Measurements from ENCODE around the gene SIN3A.

Gene SIN3A

GRCh38 chr15:75380773-75381172 lies 70.7 kb downstream of the SIN3A start:
- no peak for DNase-seq (ENCODE audit: low read depth, low spot score)

DNA sequence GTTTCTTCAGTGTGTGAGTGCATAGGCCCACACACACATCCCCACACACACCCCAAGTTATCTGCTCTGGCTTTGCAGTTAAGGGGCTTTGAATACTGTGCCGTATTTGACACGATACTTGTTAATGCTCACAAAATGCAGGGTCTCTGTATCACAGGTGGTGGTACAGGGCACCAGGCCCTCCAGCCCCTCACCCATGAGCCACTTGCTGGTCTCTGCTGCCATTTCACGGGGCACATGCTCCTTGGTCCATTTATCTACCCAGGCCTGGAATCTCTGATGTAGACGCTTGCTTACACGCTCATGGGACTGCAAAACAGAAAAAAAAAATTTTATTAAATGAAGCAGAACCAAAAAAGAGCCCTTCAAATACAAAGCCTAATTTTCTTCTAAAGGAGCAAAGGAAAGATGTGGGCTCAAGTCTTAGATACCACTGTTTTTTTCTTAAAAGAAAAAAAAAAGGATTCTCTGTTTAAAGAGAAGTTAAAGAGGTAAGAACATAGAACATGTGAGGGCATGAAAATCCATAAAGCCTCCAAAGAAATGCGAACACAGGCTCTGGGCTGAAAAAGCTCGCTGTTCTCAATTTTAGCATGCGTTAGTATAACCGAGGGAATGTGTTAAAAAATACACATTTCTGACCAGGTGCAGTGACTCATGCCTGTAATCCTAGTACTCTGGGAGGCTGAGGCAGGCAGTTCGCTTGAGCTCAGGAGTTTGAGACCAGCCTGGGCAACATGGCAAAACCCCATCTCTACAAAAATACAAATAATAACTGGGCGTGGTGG lies 79.4 kb downstream of the SIN3A start:
- DNase-seq (ENCODE audit: low read depth, low spot score): no peak

DNA sequence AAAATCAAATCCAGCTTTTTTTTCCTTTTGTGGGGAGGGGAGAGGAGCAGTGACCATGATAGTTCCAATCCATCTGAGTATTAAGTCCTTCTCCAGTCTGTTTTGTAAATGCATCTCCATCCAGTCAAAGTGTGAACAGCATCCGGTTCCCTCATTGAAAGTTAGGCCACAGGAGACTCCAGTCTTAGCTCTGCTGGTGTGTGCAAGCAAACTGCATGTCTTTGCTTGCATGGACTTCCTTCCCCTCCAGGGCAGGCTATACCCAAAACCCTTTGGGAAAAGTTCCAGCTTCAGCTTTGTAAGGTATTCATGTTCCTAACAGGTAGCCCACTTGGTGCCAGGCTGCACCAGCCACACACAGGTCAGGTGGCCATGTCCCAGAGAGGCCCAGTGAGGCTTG lies 80.0 kb downstream of the SIN3A start:
- DNase-seq (ENCODE audit: low read depth, low spot score): no peak

DNA sequence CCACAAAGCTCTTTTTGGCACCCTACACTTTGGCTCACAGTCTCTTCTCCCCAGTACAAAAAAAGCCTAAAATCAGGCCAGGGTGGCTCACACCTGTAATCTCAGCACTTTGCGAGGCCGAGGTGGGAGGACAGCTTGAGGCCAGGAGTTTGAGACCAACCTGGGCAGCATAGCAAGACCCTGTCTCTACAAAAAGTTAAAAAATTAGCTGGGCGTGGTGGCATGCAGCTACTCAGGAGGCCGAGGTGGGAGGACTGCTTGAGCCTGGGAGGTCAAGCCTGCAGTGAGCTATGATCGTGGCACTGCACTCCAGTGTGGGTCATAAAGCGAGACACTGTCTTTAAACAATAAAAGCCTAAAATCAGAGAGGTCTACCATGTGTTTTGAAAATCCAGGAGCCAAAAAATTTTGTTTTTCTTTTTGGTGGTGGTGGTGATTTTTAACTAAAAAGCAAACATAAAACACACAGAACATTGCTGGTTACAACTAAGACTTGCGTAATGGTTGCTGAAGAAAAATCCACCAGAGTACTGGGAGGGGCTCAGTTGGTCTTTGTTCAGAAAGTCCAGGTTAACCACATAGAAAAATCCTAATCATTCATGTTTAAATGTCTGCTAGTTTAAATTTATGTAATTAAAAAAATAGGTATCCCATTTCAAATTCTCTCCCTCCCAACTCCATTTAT lies 81.5 kb downstream of the SIN3A start:
- DNase-seq (ENCODE audit: low read depth, low spot score): no peak

DNA sequence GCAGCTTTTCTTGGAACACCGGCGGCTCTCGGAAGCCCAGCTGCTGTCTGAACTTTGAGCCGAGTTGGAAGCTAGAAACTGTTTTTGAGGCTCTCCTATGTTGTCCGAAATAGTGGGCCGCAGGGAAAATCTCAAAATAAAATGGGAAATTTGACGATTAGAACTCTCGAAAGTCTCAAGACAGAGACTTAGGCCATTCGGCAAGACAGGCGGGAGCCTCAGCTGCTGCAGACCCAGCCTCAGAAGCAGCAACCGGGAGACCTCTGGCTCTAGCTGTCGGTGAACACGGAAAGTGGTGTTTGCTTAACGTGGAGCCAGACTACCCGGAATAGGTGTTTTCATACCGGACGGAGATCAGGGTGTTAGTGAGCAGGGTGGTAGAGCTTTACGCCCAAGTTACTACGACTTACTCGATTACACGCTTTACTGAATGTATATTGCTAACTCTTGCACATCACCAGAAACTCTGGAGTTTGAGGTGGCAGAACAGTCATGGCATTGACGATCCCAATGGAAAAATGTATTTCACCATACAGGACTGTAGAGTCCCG lies 82.7 kb downstream of the SIN3A start:
- DNase-seq (ENCODE audit: low read depth, low spot score): no peak

- DNase-seq (ENCODE audit: low read depth, low spot score): peak; percentile 98
Observed at GRCh38 chr15:75367913-75368688, 83.4 kb downstream of the SIN3A start, which contains the start of gene MAN2C1. TSS of gene MAN2C1 (minus strand) at chr15:75368607. CDS start at chr15:75368583, 24 bp downstream.

DNA sequence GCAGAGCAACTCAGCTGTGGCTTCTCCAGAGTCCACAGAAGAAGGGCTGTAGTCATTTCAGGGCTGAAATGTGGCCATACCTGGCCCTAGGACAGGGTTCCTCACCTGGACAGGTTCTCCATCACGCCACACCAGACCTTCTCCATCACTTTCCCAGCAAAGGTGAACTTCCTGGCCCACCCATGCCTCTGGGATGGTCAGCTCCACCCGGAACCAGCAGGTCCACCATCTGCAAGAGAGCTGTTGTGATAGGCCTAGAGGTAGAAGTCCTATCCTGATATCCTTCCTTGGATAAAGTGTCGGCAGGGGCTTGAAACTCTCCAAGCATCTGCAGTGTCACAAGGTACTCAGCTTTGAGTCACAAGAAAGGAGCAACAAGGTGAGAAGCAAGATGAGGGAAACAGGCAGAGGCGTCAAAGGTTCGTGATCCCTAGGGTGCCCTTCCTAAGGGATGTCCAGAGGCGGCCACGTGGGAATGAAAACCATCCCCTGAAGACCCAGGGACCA lies 84.0 kb downstream of the SIN3A start:
- DNase-seq (ENCODE audit: low read depth, low spot score): no peak

- no peak for DNase-seq (ENCODE audit: low read depth, low spot score)
Observed at GRCh38 chr15:75367006-75367405, 84.5 kb downstream of the SIN3A start.

- DNase-seq (ENCODE audit: low read depth, low spot score): no peak
Observed at GRCh38 chr15:75366163-75366562, 85.3 kb downstream of the SIN3A start.

- no peak for DNase-seq (ENCODE audit: low read depth, low spot score)
Observed at GRCh38 chr15:75364881-75365280, 86.6 kb downstream of the SIN3A start.

DNA sequence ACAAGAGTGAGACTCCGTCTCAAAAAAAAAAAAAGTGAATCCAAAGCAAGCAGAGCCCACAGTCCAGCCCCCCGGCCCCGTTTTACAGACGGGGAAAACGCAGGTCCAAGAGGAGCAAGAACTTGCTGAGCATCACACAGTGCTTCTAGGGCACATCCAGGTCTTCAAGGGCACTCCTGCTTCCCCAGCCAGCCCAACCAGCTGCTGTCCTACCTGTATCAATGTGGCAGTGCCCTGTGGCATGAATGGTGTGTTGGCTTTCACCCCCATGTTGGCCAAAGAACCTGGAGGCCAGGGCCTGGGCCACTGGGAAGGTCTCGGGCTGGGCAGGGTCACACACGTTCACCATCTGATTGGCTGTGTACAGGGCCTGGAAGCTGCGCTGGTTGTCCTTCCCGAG lies 87.7 kb downstream of the SIN3A start:
- no peak for DNase-seq (ENCODE audit: low read depth, low spot score)

DNA sequence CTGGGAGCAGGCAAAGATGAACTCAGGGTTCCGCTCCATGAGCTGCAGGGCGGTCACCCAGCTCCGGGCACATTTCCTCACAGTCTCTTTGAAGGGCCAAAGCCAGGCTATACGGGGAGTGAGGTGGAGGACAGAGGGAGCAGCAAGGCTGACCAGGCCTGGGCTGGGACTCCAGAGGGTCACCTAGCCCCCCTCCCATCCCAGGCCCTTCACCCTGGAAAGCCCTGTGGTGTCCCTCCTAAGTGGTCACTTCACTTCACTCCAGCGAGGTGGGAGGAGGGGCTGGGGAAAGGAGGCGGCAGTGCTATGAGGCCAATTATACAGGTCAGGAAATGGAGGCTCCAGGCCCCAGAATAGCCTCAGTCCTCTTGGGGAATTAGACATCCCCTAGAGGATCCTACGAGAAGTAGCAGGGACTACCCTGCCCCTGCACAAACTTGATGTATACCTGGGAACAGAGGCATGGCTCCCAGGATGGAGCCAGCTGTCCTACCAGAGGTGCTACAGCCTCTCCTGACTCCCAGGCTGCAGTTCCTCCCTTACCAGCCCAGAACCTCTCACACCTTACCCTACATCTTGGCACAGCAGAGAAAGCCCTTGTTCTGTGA lies 88.7 kb downstream of the SIN3A start:
- no peak for DNase-seq (ENCODE audit: low read depth, low spot score)

- DNase-seq (ENCODE audit: low read depth, low spot score): no peak
Observed at GRCh38 chr15:75361989-75362641, 89.4 kb downstream of the SIN3A start.

- no peak for DNase-seq (ENCODE audit: low read depth, low spot score)
Observed at GRCh38 chr15:75361361-75361988, 90.0 kb downstream of the SIN3A start.

GRCh38 chr15:75360856-75361255 lies 90.6 kb downstream of the SIN3A start:
- DNase-seq (ENCODE audit: low read depth, low spot score): no peak

- DNase-seq (ENCODE audit: low read depth, low spot score): no peak
Observed at GRCh38 chr15:75360391-75360790, 91.1 kb downstream of the SIN3A start.

- DNase-seq (ENCODE audit: low read depth, low spot score): no peak
Observed at GRCh38 chr15:75359537-75360250, 91.8 kb downstream of the SIN3A start.

DNA sequence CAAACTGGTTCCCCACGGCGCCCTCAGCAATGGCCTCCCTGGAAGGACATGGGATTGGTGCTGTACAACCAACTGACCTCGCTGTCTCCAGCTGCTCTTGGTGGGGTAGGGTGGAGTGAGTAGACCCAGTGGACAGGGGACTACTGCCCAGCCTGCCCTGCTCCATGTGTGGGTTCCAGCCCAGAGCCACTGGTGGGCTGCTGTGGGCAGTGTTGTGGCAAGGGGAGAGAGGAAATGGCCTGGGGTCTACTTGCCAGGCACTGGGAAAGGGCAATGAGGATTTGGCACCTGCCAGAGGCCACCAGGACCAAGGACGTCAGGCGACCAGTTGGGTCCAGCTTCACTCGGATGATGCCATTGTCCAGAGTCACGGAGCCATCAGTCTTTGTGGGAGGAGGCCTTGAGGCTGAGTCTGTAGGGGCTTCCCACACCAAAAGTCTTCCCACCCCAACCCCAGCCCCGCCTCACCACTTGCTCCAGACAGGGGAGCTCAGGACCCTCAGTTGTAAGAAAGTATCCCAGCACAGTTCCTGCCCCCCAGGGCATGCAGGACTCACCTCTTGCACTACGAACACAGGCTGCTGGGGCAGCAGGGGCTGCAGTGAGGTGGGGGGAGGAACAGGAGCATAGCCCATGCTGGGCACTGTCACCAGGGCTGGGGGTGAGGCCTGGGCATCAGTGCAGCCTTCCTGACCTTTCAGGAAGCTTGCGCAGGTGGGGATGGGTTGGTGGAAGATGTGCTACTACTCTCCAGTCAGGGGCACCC lies 92.5 kb downstream of the SIN3A start:
- no peak for DNase-seq (ENCODE audit: low read depth, low spot score)
